Activated T-cell treated with anti-CD3 and anti-CD28 coated beads, Interleukin-2, amount 50 U/mL, for 24 hours (primary cell): Measurements from ENCODE around the gene DYNC2H1.
"Not testable (repeated sequence)": the region's sequence is repeated elsewhere in the genome, so short reads cannot be mapped to it uniquely, and the experiment has no call there.

ENCODE experiments used
- DNase-seq: peaks from one replicate; pipeline ENCODE4 v3.0.0-alpha.2; 2020
- H3K27ac Mint-ChIP-seq: 2 replicates; pipeline ENCODE4 v1.8.0; 2020; ENCODE audit warnings: mild to moderate bottlenecking, mixed read lengths
- H3K27me3 Mint-ChIP-seq: 2 replicates; pipeline ENCODE4 v1.8.0; 2020; ENCODE audit warnings: mixed read lengths
- H3K36me3 Mint-ChIP-seq: 2 replicates; pipeline ENCODE4 v1.8.0; 2020; ENCODE audit warnings: low read depth, mixed read lengths
- H3K4me1 Mint-ChIP-seq: 2 replicates; pipeline ENCODE4 v1.8.0; 2020; ENCODE audit warnings: low read depth, mixed read lengths
- H3K4me3 Mint-ChIP-seq: 2 replicates; pipeline ENCODE4 v1.8.0; 2020; ENCODE audit warnings: mild to moderate bottlenecking, moderate library complexity, mixed read lengths
- H3K9me3 Mint-ChIP-seq: 2 replicates; pipeline ENCODE4 v1.8.0; 2020; ENCODE audit warnings: mixed read lengths

The DYNC2H1 gene

DNA sequence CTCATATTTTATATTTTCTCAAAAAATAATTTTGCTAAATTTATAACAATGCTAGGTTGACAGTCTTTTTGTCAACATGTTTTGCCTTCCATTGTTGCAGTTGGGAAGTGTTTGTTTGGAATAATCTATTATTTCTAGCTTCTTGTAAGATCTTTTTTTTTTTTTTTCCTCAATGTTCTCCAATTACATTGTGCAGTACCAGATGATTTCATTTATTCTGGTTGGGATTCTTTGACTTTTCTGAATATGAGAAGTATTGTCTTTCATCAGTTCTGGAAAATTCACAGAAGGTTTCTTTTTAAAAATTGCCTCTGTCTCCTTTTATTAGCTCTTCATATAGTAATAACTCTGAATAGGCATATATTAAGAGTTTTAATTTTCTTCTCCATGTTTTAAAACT is 245.4 kb downstream of the DYNC2H1 start:
- no peak overlapping the region for H3K27ac Mint-ChIP-seq
- no peaks in the 10 kb centered on the region for H3K4me1 Mint-ChIP-seq
- no peaks in the 10 kb centered on the region for H3K27me3 Mint-ChIP-seq
- no peaks in the 10 kb centered on the region for H3K9me3 Mint-ChIP-seq
- no peak overlapping the region for H3K4me3 Mint-ChIP-seq
- H3K36me3 Mint-ChIP-seq, result no peaks in the 10 kb centered on the region
- no peak for DNase-seq

DNA sequence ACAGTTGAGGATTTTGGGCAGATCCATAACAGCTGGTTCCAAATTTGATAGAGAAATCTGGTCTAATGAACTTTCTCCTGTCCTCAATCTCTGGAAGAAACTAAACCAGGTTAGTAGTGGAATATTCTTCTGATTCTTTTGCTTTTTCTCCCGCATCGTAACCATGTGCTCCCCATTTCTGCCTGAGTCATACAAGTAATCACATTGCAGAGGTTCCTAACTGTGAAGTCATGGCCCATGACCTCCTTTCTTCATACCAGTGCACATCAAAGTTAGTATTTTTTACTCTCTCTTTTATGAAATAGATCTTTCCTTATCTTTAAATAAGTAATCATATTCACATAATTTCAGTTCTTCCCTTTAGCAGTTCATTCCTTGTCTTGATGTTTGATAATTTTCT is 249.0 kb downstream of the DYNC2H1 start:
- Mint-ChIP-seq H3K27ac (no peak overlapping the region), H3K36me3 (no peaks in the 10 kb centered on the region), H3K9me3 (no peaks in the 10 kb centered on the region), H3K4me1 (no peaks in the 10 kb centered on the region), H3K4me3 (no peak overlapping the region), H3K27me3 (no peaks in the 10 kb centered on the region)
- no peak for DNase-seq

DNA sequence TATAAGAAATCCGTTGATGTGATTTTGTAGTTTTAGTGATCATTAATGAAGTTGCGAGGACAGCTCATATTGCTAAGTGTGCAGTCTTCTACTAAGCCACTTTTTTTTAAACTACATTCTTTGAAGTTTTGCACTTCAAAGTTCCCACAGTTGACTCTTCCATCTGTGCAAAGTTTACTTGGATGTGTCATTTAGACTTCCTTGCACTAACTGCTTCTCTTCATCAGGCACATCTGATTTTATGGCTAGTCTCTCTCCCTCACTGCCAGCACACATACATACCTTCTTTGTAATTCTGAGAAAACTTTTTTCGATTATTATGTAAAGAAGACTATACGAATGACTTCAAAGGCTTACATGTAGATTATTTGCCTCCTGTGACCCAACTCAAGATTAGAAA is 250.0 kb downstream of the DYNC2H1 start:
- H3K4me3 Mint-ChIP-seq, result no peak overlapping the region
- H3K36me3 Mint-ChIP-seq, result no peaks in the 10 kb centered on the region
- no peaks in the 10 kb centered on the region for H3K27me3 Mint-ChIP-seq
- H3K4me1 Mint-ChIP-seq, result no peaks in the 10 kb centered on the region
- no peak for DNase-seq
- H3K27ac Mint-ChIP-seq, result no peak overlapping the region
- no peaks in the 10 kb centered on the region for H3K9me3 Mint-ChIP-seq

DNA sequence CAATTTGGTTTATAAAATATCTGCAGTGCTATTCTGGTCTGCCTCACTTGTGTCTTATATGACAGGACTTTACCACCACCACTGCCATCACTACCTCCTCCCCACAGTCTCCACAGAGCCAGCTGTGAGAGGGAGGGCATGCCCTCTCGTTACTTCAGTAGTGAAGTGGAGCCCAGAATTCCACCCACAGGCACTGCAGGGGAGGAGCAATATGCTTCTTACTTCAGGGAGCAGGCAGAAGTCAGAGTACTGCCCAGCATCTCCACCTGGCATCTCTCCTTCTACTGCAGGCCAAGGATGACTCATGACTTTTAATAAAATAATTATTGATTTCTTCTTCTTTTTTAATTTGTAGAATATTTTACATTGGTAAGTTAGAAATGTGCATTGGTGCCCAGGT is 255.5 kb downstream of the DYNC2H1 start:
- no peaks in the 10 kb centered on the region for H3K27me3 Mint-ChIP-seq
- no peaks in the 10 kb centered on the region for H3K36me3 Mint-ChIP-seq
- no peaks in the 10 kb centered on the region for H3K4me1 Mint-ChIP-seq
- no peak overlapping the region for H3K4me3 Mint-ChIP-seq
- no peak for DNase-seq
- no peaks in the 10 kb centered on the region for H3K9me3 Mint-ChIP-seq
- no peak overlapping the region for H3K27ac Mint-ChIP-seq

DNA sequence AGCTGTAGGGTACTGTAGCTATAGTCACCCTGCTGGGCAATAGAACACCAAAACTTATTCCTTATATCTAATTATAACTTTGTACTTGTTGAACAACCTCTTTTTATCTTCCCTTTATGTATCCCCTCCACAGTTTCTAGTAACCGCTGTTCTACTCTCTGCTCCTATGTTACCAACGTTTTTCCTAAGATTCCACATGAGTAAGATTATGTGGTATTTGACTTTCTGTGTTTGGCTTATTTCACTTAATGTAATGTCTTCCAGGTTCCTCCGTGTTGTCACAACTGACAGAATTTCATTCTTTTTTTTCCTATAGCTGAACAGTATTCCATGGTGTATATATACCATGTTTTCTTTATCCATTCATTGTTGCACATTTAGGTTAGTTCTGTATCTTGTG is 258.4 kb downstream of the DYNC2H1 start:
- Mint-ChIP-seq H3K9me3 (peaks cover 6% of the 10 kb centered on the region), H3K27me3 (no peaks in the 10 kb centered on the region), H3K4me1 (no peaks in the 10 kb centered on the region), H3K27ac (no peak overlapping the region), H3K36me3 (no peaks in the 10 kb centered on the region), H3K4me3 (no peak overlapping the region)
- DNase-seq, result no peak

DNA sequence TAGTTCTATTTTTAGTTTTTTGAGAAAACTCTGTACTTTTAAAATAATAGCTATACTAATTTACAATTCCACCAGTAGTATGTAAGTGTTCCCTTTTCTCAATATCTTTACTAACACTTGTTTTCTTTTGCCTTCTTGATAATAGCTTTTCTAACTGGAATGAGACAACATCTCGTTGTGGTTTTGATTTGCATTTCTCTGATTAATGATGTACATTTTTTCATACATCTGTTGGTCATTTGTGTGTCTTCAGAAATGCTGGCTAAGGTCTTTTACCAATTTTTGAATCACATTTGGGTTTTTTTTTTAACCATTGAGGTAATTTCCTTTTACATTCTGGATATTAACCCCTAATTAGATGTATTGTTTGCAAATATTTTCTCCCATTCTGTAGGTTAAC is 258.9 kb downstream of the DYNC2H1 start:
- H3K27ac Mint-ChIP-seq, result no peak overlapping the region
- no peak overlapping the region for H3K4me3 Mint-ChIP-seq
- no peaks in the 10 kb centered on the region for H3K27me3 Mint-ChIP-seq
- no peak for DNase-seq
- H3K36me3 Mint-ChIP-seq, result no peaks in the 10 kb centered on the region
- no peaks in the 10 kb centered on the region for H3K4me1 Mint-ChIP-seq
- peaks cover 6% of the 10 kb centered on the region for H3K9me3 Mint-ChIP-seq

DNA sequence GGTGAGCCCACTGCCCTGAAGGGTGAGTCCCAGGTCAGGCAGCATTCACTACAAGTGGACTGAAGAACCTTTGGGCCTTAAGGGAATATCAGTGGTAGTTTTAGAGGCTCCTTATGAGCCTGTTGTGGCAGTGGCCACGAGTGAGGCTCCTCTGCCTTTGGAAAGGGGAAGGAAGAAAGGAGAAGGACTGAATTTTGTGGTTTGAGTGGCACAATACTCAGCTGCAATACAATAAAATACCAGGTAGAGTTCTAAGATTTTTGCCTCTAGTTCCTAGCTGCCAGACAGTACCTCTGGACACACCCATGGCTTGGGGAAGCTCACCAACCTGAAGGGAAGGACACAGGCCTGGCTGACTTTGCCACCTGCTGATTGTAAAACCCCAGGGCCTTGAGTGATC is 260.9 kb downstream of the DYNC2H1 start:
- H3K4me1 Mint-ChIP-seq, result no peaks in the 10 kb centered on the region
- H3K36me3 Mint-ChIP-seq, result no peaks in the 10 kb centered on the region
- H3K27ac Mint-ChIP-seq, result no peak overlapping the region
- H3K27me3 Mint-ChIP-seq, result no peaks in the 10 kb centered on the region
- H3K4me3 Mint-ChIP-seq, result no peak overlapping the region
- no peak for DNase-seq
- H3K9me3 Mint-ChIP-seq, result peaks cover 16% of the 10 kb centered on the region

DNA sequence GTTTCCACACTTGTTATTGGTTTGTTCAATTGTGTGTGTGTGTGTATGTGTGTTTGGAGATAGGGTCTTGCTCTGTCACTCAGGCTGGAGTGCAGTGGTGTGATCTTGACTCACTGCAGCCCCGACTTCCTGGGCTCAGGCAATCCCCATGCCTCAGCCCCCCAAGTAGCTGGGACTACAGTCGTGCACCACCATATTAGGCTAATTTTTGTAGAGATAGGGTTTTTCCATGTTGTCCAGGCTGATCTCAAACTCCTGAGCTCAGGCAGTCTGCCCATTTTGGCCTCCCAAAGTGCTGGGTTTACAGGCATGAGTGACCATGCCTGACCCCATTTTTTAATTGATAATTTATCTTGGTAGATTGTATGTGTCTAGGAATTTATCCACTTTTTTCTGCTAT is 263.7 kb downstream of the DYNC2H1 start:
- DNase-seq, result no peak
- Mint-ChIP-seq H3K27me3 (no peaks in the 10 kb centered on the region), H3K9me3 (peaks cover 27% of the 10 kb centered on the region), H3K4me3 (no peak overlapping the region), H3K36me3 (no peaks in the 10 kb centered on the region), H3K4me1 (no peaks in the 10 kb centered on the region), H3K27ac (no peak overlapping the region)

DNA sequence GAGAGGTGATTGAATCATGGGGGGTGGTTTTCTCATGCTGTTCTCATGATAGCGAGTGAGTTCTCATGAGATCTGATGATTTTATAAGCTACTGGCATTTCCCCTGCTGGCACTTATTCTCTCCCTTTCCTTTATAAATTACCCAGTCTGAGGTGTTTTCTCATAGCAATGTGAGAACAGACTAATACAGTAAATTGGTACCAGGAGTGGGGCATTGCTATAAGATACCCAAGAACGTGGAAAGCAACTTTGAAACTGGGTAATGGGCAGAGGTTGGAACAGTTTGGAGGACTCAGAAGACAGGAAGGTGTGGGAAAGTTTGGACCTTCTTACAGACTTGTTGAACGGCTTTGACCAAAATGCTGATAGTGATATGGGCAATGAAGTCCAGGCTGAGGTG is 265.0 kb downstream of the DYNC2H1 start:
- not testable (repeated sequence) for H3K36me3 Mint-ChIP-seq, H3K27me3 Mint-ChIP-seq, H3K4me3 Mint-ChIP-seq, H3K4me1 Mint-ChIP-seq, H3K27ac Mint-ChIP-seq, DNase-seq
- H3K9me3 Mint-ChIP-seq, result peaks cover 27% of the 10 kb centered on the region

DNA sequence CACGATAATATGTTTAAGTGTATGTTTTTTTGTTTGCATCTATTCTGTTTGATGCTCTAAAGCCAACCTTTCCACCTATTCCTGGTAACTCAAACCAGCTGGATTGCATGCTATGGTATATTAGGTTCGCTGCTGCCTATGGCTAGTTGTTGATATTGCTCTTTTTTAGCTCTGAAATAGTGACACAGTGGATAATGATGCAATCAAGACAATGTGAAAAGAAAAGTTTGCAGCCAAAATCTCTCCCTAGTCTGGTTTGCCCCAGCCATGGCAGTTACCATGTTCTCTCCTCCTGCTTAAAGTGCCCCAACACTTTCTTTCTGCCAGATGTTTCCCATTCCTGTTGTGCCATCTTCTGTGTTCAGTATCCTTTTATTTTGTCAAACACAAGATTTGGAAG is 269.7 kb downstream of the DYNC2H1 start:
- Mint-ChIP-seq H3K4me3 (no peak overlapping the region), H3K4me1 (no peaks in the 10 kb centered on the region), H3K27ac (no peak overlapping the region), H3K36me3 (no peaks in the 10 kb centered on the region), H3K9me3 (peaks cover 16% of the 10 kb centered on the region), H3K27me3 (no peaks in the 10 kb centered on the region)
- no peak for DNase-seq

DNA sequence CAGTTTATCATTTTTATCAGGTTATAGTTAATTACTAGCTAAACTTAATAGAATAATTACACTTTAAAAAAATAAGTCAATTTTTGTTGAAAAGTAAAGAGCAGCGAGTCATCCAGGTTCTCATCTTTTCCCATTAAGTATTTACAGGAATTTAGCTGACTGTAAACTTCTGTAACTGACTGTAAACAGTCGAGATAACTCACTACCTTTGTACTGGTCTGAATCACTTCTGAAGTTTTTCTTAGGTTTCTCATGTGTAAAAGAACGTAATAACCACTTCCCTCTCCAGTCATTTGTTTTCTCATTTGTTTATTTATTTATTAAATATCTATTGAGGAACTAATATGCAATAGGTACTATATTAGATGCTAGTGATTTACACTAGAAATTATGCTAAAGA is 270.8 kb downstream of the DYNC2H1 start:
- Mint-ChIP-seq H3K4me3 (no peak overlapping the region), H3K9me3 (peaks cover 10% of the 10 kb centered on the region), H3K27ac (no peak overlapping the region), H3K27me3 (no peaks in the 10 kb centered on the region), H3K4me1 (peaks cover 4% of the 10 kb centered on the region), H3K36me3 (no peaks in the 10 kb centered on the region)
- no peak for DNase-seq

DNA sequence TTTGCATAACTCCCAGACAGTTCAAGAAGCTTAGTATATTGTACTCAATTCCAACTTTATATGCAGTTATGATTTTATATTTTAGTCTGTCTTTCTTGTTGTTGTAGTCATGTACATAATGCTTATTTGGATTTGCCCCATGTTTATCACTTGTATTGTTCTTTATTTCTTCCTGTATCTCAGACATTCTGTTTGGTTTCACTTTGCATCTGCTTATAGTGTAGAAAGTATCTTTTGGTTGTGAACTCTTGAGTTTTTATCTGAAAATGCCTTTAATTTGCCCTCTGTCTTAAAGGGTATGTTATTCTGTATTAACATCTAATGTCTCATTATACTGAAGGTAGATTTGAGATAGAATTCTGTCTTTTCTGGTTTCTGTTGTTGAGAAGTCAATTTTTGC is 275.4 kb downstream of the DYNC2H1 start:
- Mint-ChIP-seq H3K9me3 (no peaks in the 10 kb centered on the region), H3K4me3 (no peak overlapping the region), H3K36me3 (no peaks in the 10 kb centered on the region), H3K4me1 (peaks cover 4% of the 10 kb centered on the region), H3K27ac (no peak overlapping the region), H3K27me3 (no peaks in the 10 kb centered on the region)
- no peak for DNase-seq

DNA sequence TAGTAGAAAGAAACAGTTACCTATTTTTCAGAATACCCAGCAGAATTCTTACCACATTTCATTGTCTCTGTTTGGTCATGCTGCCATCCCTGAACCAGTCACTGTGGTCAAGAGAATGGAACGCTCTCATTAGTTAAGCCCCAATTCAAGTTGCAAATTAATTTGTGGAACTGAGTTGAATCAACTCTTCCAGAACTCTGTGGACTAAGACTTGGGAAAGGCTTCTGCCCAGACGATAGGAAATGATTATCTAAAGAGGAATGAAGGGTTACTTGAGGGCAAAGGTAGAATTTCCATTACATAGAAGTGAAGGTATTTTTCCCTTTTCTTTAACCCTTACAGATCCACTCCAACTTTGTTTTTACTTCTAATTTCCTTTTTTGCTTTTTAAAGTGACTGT is 286.4 kb downstream of the DYNC2H1 start:
- no peak overlapping the region for H3K27ac Mint-ChIP-seq
- peaks cover 6% of the 10 kb centered on the region for H3K36me3 Mint-ChIP-seq
- H3K27me3 Mint-ChIP-seq, result no peaks in the 10 kb centered on the region
- H3K4me1 Mint-ChIP-seq, result no peaks in the 10 kb centered on the region
- H3K9me3 Mint-ChIP-seq, result peaks cover 1% of the 10 kb centered on the region
- H3K4me3 Mint-ChIP-seq, result no peak overlapping the region
- DNase-seq, result no peak

DNA sequence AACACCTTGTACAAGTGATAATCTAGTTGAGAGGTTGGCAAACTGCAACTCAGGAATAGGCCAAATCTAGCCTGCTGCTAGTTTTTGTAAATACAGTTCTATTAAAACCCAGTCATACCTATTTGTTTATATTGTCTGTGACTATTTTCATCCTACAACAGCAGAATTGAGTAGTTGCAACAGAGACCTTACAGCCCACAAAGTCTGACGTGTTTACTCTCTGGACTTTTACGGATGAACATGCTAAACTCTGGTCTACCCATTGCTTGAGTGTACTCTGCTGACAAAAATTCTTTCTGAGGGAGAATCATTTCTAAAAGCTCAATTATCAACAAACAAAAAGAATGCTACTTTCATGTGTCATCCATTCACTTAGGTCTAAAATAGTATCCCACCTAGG is 287.0 kb downstream of the DYNC2H1 start:
- no peak overlapping the region for H3K27ac Mint-ChIP-seq
- H3K36me3 Mint-ChIP-seq, result peaks cover 9% of the 10 kb centered on the region
- peaks cover 4% of the 10 kb centered on the region for H3K9me3 Mint-ChIP-seq
- no peak for DNase-seq
- H3K4me1 Mint-ChIP-seq, result no peaks in the 10 kb centered on the region
- no peak overlapping the region for H3K4me3 Mint-ChIP-seq
- H3K27me3 Mint-ChIP-seq, result no peaks in the 10 kb centered on the region

DNA sequence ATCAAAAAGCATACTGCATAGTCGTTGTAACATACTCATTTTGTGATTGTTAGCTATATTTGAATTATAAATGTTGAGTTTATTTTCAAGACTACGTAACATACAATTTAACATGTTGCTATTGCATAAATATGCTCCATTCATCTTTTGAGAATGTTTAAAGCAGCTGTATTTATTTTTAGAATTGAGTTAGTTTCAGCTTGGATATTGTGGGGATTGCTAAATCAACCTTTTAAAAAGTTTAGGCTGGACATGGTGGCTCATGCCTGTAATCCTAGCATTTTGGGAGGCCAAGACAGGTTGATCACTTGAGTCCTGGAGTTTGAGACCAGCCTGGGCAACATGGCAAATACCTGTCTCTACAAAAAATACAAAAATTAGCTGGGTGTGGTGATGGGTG is 288.1 kb downstream of the DYNC2H1 start:
- Mint-ChIP-seq H3K27ac (no peak overlapping the region), H3K36me3 (peaks cover 9% of the 10 kb centered on the region), H3K9me3 (peaks cover 6% of the 10 kb centered on the region), H3K4me3 (no peak overlapping the region), H3K4me1 (no peaks in the 10 kb centered on the region), H3K27me3 (no peaks in the 10 kb centered on the region)
- DNase-seq, result no peak

DNA sequence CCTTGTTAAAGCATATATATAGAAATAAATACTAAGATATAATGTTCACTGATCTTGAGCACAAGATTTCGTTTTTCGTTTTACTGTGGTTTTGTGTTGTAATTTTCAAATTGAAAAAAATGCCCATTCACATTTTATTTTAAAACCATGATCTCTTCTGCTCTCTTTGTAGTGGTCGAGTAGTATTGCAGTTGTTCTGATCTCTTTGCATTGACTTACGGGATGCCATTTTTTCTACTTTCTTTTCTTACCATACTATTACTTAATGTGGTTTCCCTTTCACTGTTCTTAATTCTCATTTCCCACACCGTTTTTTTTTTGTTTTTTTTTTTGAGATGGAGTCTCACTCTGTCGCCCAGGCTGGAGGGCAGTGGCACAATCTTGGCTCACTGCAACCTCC is 289.6 kb downstream of the DYNC2H1 start:
- H3K27me3 Mint-ChIP-seq, result no peaks in the 10 kb centered on the region
- H3K4me1 Mint-ChIP-seq, result no peaks in the 10 kb centered on the region

More for the DNA sequence above, 289.6 kb downstream of the DYNC2H1 start:
- no peak for DNase-seq
- no peak overlapping the region for H3K4me3 Mint-ChIP-seq
- H3K27ac Mint-ChIP-seq, result no peak overlapping the region
- H3K36me3 Mint-ChIP-seq, result peaks cover 4% of the 10 kb centered on the region
- peaks cover 6% of the 10 kb centered on the region for H3K9me3 Mint-ChIP-seq
